ENCODE results near the gene SEMA3G. TPM values are rescaled to one million over a fixed set of nuclear protein-coding genes. Genes with fewer than 3 reads are reported as not detected.

Gene SEMA3G
- total RNA-seq: 0.85 and 0.97 TPM in 2 replicates

GRCh38 chr3:52444860-52445793 lies at the start of gene SEMA3G:
Gene SEMA3G (minus strand): TSS chr3:52445103. CDS start chr3:52445027, 76 bp downstream.

GRCh38 chr3:52455283-52456168 lies 10.6 kb upstream of the SEMA3G start, which contains the start of gene NISCH:
Gene NISCH (plus strand): TSS chr3:52455604. CDS start chr3:52455642, 38 bp downstream.

DNA sequence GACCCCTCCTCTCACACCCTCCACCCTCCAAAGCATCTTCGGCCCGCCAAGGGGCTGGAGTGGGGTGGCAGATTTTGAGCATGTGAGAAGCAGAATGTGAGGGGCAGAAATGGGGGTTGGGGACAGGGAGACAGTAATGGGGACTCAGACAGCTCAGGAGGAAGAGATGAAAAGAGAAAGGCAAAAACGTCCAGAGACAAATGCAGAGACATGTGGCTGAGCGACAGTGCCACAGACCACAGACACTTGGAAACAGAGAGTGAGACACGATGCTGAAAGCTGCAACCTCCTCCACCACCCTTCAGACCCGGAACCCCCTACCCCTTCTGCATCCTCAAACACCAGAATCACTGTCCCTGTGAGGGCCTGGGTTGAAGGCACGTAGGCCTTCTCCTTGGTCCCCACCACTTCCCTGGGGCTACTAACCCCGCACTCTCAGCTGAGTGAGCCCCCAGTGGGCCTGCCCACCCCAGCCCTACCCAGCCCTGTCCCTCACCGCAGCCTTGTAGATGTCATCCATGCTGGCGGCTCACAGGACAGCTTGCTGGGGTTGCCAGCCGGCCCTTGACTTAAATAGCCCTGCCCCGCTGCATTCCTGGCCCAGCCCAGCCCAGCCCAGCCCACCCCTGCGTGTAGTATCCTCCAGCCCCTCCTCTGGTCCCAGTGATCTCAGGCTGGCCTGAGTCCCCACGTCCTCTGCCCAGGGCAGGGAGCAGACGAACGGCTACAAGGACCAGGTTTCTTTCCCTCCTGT lies 8.8 kb upstream of the SEMA3G start, which contains the start of gene TNNC1:
Gene TNNC1 (minus strand): TSS at position 546 of the 754 bp plus-strand sequence. CDS start 26 bp downstream, at position 520.

Other genes starting within 250 kb of the SEMA3G start
- 50.0 and 53.7 TPM in 2 replicates for gene ALAS1, start 246.9 kb downstream of the SEMA3G start, total RNA-seq
- under 0.01 TPM in 1 of 2 replicates, not detected in the other for gene TLR9, start 219.5 kb downstream of the SEMA3G start, total RNA-seq
- gene TWF2, start 205.9 kb downstream of the SEMA3G start, total RNA-seq: 139 and 150 TPM in 2 replicates
- gene PPM1M, start 199.3 kb downstream of the SEMA3G start, total RNA-seq: 40.3 and 46.7 TPM in 2 replicates
- gene WDR82, start 166.5 kb downstream of the SEMA3G start, total RNA-seq: 57.6 and 73.3 TPM in 2 replicates
- gene GLYCTK, start 157.3 kb downstream of the SEMA3G start, total RNA-seq: 11.9 and 12.0 TPM in 2 replicates
- 6.7 and 9.2 TPM in 2 replicates for gene DNAH1, start 128.8 kb downstream of the SEMA3G start, total RNA-seq
- gene BAP1, start 35.1 kb downstream of the SEMA3G start, total RNA-seq: 59.6 and 69.4 TPM in 2 replicates
- gene PHF7, start 34.4 kb downstream of the SEMA3G start, total RNA-seq: 3.2 and 3.9 TPM in 2 replicates
- 3.1 and 5.5 TPM in 2 replicates for gene TNNC1, start 8.9 kb upstream of the SEMA3G start, total RNA-seq
- gene NISCH, start 10.5 kb upstream of the SEMA3G start, total RNA-seq: 94.7 and 106 TPM in 2 replicates
- 0.73 and 1.1 TPM in 2 replicates for gene STAB1, start 50.2 kb upstream of the SEMA3G start, total RNA-seq
- gene NT5DC2, start 88.8 kb upstream of the SEMA3G start, total RNA-seq: 59.1 and 84.9 TPM in 2 replicates
- 1.9 and 2.9 TPM in 2 replicates for gene UQCC5, start 91.5 kb upstream of the SEMA3G start, total RNA-seq
- 75.4 and 82.8 TPM in 2 replicates for gene PBRM1, start 240.8 kb upstream of the SEMA3G start, total RNA-seq
- gene GNL3, start 240.9 kb upstream of the SEMA3G start, total RNA-seq: 113 and 126 TPM in 2 replicates

All from hair follicle dermal papilla cell (primary cell).